KMS-11 (cell line): ENCODE measurements around the gene C8A.

ENCODE experiments used
- H2AFZ ChIP-seq: fragments of 200-600 bp; sonication (generic); 2 replicates; pipeline ENCODE4 v1.6.1; 2016; ENCODE audit warnings: antibody characterized with exemption, mixed run types, low read depth
- H3K27ac ChIP-seq: fragments of 200-600 bp; sonication (generic); 2 replicates; pipeline ENCODE4 v1.6.1; 2016; ENCODE audit warnings: mild to moderate bottlenecking, mixed run types
- H3K27me3 ChIP-seq: fragments of 200-600 bp; sonication (generic); 2 replicates; pipeline ENCODE4 v1.6.1; 2017; ENCODE audit warnings: mild to moderate bottlenecking, low read depth, mixed run types, moderate library complexity; ENCODE audit not compliant: insufficient read depth
- H3K36me3 ChIP-seq: fragments of 200-600 bp; sonication (generic); 2 replicates; pipeline ENCODE4 v1.6.1; 2017; ENCODE audit warnings: mild to moderate bottlenecking, mixed run types; ENCODE audit not compliant: insufficient read depth
- H3K4me1 ChIP-seq: fragments of 200-600 bp; sonication (generic); 2 replicates; pipeline ENCODE4 v1.6.1; 2016; ENCODE audit warnings: mild to moderate bottlenecking, low read depth, mixed run types; ENCODE audit not compliant: poor library complexity, severe bottlenecking
- H3K4me2 ChIP-seq: fragments of 200-600 bp; sonication (generic); 2 replicates; pipeline ENCODE4 v1.7.0; 2016; ENCODE audit warnings: mild to moderate bottlenecking, mixed run types
- H3K4me3 ChIP-seq: fragments of 200-600 bp; sonication (generic); IDR thresholded peaks from 2 replicates; pipeline ENCODE4 v1.6.1; 2017; ENCODE audit warnings: low read depth, low read length, mixed read lengths; ENCODE audit not compliant: insufficient read depth
- H3K79me2 ChIP-seq: fragments of 200-600 bp; sonication (generic); 2 replicates; pipeline ENCODE4 v1.6.1; 2016; ENCODE audit warnings: low read depth, mixed run types; ENCODE audit not compliant: insufficient read depth
- H3K9ac ChIP-seq: fragments of 200-600 bp; sonication (generic); 2 replicates; pipeline ENCODE4 v1.6.1; 2016; ENCODE audit warnings: mild to moderate bottlenecking, mixed run types
- H4K20me1 ChIP-seq: fragments of 200-600 bp; sonication (generic); 2 replicates; pipeline ENCODE4 v1.6.1; 2016; ENCODE audit warnings: mild to moderate bottlenecking, mixed run types; ENCODE audit not compliant: insufficient read depth
- TF ChIP-seq, protein P1 (sequence below): fragments of 200-600 bp; sonication (generic); conservative IDR thresholded peaks from 2 replicates; pipeline ENCODE4 v1.6.1; 2017; ENCODE audit warnings: low read depth, mild to moderate bottlenecking, antibody characterized with exemption, low read length, moderate library complexity, mixed read lengths

The C8A gene

DNA sequence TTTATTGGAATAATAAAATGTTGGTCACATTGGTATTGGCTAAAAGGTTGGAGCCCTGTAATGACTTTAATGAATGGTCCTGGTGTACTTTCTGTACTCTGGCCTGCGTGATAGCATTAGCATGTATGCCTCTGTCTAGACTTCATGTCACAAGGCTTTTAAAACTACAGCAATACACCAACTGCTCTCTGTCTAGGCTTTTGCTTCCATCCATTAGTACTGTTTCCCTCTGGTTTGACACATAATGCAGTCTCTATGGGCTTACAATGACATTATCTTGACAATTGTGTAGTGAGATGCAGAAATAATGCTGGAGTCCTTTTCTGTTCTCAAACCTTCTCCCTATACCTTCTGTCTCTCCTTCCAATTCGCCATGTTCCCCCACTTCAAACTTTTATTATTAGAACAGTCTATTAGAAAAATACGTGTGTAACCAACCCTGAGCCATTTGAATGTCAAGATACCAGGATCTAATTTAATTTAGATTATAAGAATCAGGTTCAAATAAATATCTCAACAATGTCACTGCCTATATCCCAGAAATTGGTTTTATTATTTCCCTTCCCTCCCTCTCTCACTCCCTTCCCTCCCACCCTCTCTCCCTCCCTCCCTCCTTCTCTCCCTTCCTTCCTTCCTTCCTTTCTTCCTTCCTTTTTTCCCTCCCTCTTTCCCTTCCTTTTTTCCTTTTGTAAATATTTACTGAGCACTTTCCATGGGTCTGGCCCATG, 8.8 kb downstream of the C8A start:
- H3K36me3 ChIP-seq = no peaks in the 10 kb centered on the region
- no peak overlapping the region for H3K27ac ChIP-seq
- H3K27me3 ChIP-seq = no peaks in the 10 kb centered on the region
- H3K4me2 ChIP-seq = no peak overlapping the region
- H3K79me2 ChIP-seq = no peaks in the 10 kb centered on the region
- H2AFZ ChIP-seq = no peak overlapping the region
- H3K9ac ChIP-seq = no peak overlapping the region
- no peaks in the 10 kb centered on the region for H4K20me1 ChIP-seq
- no peaks in the 10 kb centered on the region for H3K4me1 ChIP-seq
- TF ChIP-seq, protein P1, sequence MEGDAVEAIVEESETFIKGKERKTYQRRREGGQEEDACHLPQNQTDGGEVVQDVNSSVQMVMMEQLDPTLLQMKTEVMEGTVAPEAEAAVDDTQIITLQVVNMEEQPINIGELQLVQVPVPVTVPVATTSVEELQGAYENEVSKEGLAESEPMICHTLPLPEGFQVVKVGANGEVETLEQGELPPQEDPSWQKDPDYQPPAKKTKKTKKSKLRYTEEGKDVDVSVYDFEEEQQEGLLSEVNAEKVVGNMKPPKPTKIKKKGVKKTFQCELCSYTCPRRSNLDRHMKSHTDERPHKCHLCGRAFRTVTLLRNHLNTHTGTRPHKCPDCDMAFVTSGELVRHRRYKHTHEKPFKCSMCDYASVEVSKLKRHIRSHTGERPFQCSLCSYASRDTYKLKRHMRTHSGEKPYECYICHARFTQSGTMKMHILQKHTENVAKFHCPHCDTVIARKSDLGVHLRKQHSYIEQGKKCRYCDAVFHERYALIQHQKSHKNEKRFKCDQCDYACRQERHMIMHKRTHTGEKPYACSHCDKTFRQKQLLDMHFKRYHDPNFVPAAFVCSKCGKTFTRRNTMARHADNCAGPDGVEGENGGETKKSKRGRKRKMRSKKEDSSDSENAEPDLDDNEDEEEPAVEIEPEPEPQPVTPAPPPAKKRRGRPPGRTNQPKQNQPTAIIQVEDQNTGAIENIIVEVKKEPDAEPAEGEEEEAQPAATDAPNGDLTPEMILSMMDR = no peak
- H3K4me3 ChIP-seq = no peak overlapping the region

DNA sequence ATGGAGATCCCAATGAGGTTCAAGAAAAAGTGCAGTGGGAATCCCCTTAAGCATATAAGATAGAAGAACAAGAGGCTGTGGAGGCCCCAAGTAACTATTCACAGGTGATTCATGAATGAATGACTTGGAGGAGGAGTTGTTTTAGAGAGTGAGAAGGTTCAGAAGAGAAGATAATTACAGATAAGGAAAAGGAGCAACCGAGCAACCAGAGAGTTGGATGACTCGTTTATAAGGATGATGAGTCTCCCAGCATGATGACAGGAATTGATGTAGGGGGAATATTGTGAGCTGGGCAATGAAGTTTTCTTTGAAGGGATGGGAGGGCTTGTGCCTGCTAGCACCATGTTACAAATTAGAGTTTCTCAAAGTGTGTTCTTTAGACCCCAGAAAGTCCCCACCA, 9.8 kb downstream of the C8A start:
- Histone ChIP-seq H3K4me2 (no peak overlapping the region), H3K4me1 (no peaks in the 10 kb centered on the region), H3K4me3 (no peak overlapping the region), H3K27ac (no peak overlapping the region), H2AFZ (no peak overlapping the region), H3K9ac (no peak overlapping the region), H4K20me1 (no peaks in the 10 kb centered on the region), H3K79me2 (no peaks in the 10 kb centered on the region), H3K36me3 (no peaks in the 10 kb centered on the region), H3K27me3 (no peaks in the 10 kb centered on the region)
- TF ChIP-seq, protein P1 = no peak

GRCh38 chr1:56866656-56867055, 12.1 kb downstream of the C8A start:
- Histone ChIP-seq H3K9ac (no peak overlapping the region), H3K4me1 (no peaks in the 10 kb centered on the region), H2AFZ (no peak overlapping the region), H3K27ac (no peak overlapping the region), H3K36me3 (no peaks in the 10 kb centered on the region), H3K79me2 (no peaks in the 10 kb centered on the region), H4K20me1 (no peaks in the 10 kb centered on the region), H3K4me3 (no peak overlapping the region), H3K4me2 (no peak overlapping the region), H3K27me3 (no peaks in the 10 kb centered on the region)
- TF ChIP-seq, protein P1 = no peak

DNA sequence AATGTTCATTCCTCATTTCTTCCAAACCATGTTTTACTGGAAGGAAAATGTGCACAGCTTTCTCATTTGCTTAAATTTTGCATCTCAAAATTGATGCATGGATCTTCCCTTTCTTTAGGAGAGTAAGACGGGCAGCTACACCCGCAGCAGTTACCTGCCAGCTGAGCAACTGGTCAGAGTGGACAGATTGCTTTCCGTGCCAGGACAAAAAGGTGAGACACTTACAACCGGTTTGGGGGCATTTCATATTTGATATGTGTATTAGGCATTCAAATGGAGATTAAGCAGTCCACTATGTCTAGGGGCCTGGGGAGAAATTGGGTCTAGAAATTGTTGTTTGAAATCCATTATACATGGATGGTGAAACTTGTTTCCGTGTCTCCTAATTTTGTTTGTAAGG, 12.9 kb downstream of the C8A start:
- Histone ChIP-seq H3K4me2 (no peak overlapping the region), H3K79me2 (no peaks in the 10 kb centered on the region), H3K27me3 (no peaks in the 10 kb centered on the region), H2AFZ (no peak overlapping the region), H3K27ac (no peak overlapping the region), H3K9ac (no peak overlapping the region), H3K4me1 (no peaks in the 10 kb centered on the region), H3K4me3 (no peak overlapping the region), H3K36me3 (no peaks in the 10 kb centered on the region), H4K20me1 (no peaks in the 10 kb centered on the region)
- TF ChIP-seq, protein P1 = no peak
